Kidney epithelial cell (primary cell): ENCODE data around the gene ZC3H18. TPM values are rescaled to one million over a fixed set of nuclear protein-coding genes. Genes with fewer than 3 reads are reported as not detected.
A peak's percentile ranks its signal among the peaks of the same experiment; 100 is the strongest.

Experiments used
- DNase-seq: peaks from one replicate; pipeline ENCODE4 v3.0.0-alpha.2; 2010; ENCODE audit warnings: low read depth
- H3K27me3 ChIP-seq: 2 replicates; pipeline ENCODE4 v1.6.0; 2011; ENCODE audit warnings: low read length; ENCODE audit not compliant: control insufficient read depth, insufficient read depth
- H3K36me3 ChIP-seq: 2 replicates; pipeline ENCODE4 v1.5.1; 2011; ENCODE audit warnings: low read length; ENCODE audit not compliant: control insufficient read depth, insufficient read depth
- H3K4me3 ChIP-seq: 2 replicates; pipeline ENCODE4 v1.5.1; 2011; ENCODE audit warnings: low read depth, mild to moderate bottlenecking, control low read depth, low read length
- total RNA-seq: library from RNA; depleted of rRNA; stranded (reverse); fragments of >200 nt; gene quantifications from 2 replicates; pipeline ENCODE4 v1.2.3, GENCODE V29; 2015
- TF ChIP-seq, protein P1 (sequence below): IDR thresholded peaks from 2 replicates; pipeline ENCODE4 v1.5.1; 2011; ENCODE audit warnings: mild to moderate bottlenecking, moderate library complexity, low read length, control low read depth, inconsistent platforms; ENCODE audit not compliant: insufficient read depth, poor library complexity, severe bottlenecking

ZC3H18 gene
- total RNA-seq, 1 donor from 2014 or later = 20.2 TPM

DNA sequence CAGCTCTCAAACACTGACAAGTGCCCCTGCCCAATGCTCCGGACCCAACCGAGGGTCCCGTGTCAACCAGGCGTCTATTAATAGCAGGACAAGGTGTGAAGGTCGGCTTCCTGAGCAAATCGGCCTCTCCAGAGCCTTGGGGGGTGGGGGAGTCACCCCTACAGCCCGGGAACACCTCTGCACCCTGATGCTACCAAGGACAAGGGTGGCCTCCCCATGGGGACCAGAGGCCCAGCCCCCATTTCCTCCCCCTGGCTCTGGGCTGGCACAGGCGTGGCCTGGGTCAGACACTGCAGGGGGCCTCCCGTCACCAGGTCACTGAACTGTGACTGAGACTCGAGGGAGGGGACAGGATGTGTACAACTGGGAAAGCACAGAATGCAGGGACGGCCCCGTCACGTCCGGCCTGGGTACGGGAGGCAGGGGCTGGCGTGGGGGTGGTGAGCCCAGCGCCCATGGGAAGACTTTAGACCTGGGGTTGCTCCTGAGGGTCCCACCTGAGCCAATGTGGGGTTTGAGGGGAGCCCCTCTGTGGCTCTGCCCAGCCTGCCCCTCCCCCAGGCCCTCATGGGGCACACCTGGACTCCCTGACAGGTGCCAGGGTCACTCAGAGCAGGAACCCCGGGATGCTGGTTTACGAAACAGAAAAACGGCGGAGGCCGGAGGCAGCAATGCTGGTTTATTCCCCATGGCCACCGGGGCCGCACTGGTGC lies 81.2 kb downstream of the ZC3H18 start:
- Histone ChIP-seq H3K4me3 (peak overlapping the region; percentile 75), H3K27me3 (no peaks in the 10 kb centered on the region), H3K36me3 (peaks cover 2% of the 10 kb centered on the region)
- peak; percentile 62 for DNase-seq
- TF ChIP-seq, protein P1, sequence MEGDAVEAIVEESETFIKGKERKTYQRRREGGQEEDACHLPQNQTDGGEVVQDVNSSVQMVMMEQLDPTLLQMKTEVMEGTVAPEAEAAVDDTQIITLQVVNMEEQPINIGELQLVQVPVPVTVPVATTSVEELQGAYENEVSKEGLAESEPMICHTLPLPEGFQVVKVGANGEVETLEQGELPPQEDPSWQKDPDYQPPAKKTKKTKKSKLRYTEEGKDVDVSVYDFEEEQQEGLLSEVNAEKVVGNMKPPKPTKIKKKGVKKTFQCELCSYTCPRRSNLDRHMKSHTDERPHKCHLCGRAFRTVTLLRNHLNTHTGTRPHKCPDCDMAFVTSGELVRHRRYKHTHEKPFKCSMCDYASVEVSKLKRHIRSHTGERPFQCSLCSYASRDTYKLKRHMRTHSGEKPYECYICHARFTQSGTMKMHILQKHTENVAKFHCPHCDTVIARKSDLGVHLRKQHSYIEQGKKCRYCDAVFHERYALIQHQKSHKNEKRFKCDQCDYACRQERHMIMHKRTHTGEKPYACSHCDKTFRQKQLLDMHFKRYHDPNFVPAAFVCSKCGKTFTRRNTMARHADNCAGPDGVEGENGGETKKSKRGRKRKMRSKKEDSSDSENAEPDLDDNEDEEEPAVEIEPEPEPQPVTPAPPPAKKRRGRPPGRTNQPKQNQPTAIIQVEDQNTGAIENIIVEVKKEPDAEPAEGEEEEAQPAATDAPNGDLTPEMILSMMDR = no peak

- peaks cover 2% of the 10 kb centered on the region for H3K36me3 ChIP-seq
- no peak overlapping the region for H3K4me3 ChIP-seq
- TF ChIP-seq, protein P1 = no peak
These were observed 82.0 kb downstream of the ZC3H18 start for GRCh38 chr16:88651989-88652761.

GRCh38 chr16:88652762-88653063 lies 82.5 kb downstream of the ZC3H18 start:
- Histone ChIP-seq H3K4me3 (no peak overlapping the region), H3K36me3 (peaks cover 2% of the 10 kb centered on the region), H3K27me3 (no peaks in the 10 kb centered on the region)
- DNase-seq = no peak
- TF ChIP-seq, protein P1 = no peak

More at GRCh38 chr16:88651989-88652761, 82.0 kb downstream of the ZC3H18 start:
- no peaks in the 10 kb centered on the region for H3K27me3 ChIP-seq
- no peak for DNase-seq

DNA sequence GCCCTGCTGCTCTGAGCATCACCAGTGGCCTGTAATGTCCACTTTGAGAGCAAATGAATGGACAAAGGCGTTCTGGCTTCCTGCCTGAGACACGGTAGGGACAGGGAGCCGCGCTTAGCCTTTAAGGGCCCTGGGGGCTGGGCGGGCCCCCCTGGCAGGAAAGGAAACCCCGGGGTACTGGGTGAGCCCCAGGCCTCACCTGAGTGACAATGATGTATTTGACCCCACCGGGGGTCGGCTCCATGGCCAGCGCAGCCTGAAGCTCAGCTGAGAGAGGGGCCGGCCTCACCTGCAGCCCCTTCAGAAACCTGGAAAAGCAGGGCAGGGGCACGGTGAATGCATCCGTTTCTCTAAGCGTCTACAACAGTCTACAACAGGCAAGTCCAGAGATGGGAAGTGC lies 82.9 kb downstream of the ZC3H18 start:
- TF ChIP-seq, protein P1 = no peak
- H3K36me3 ChIP-seq = peaks cover 2% of the 10 kb centered on the region
- DNase-seq = no peak

DNA sequence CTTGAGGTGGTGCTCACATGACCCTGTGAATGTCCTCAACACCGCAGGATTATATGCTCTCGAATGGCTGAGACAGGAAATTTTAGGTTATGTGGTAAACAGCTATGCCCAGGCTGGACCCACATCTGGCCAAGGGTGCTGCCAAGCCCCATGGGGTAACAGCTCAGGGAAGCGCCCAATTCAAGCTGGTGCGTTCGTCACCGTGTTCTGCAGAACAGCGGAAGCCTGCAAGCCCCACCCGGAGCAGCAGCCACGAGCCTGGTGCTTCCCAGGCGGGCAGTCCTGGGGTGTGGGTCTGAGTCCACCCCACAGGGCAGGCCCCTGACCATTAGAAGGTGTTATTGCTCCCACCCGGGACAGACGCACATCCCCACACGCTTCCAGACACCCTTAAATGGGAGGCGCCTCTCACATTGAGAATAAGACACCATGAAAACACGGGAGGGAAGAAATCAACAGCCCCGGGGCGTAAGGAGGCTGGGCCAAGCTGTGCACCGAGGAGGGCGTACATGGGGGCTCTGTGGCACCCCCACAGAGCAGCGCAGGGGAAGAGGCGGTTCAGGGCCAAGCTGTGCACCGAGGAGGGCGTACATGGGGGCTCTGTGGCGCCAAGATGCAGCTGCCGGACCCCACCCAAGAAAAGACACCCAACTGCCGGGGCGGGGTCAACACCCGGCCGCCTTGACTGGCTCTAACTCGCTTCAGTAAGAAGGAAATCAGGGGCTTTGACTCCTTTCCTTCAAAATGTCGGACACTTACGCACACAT lies 83.6 kb downstream of the ZC3H18 start:
- TF ChIP-seq, protein P1 = no peak
- no peak overlapping the region for H3K4me3 ChIP-seq
- no peaks in the 10 kb centered on the region for H3K27me3 ChIP-seq
- no peak for DNase-seq
- H3K36me3 ChIP-seq = peaks cover 2% of the 10 kb centered on the region

More for the DNA sequence above, 82.9 kb downstream of the ZC3H18 start:
- Histone ChIP-seq H3K27me3 (no peaks in the 10 kb centered on the region), H3K4me3 (no peak overlapping the region)
